HK-2 (cell line): ENCODE measurements around the gene TMEM178B.
"Not testable (repeated sequence)": the region's sequence is repeated elsewhere in the genome, so short reads cannot be mapped to it uniquely, and the experiment has no call there.

ENCODE experiments used
- DNase-seq: peaks from one replicate; pipeline ENCODE4 v3.0.0-alpha.2; 2018; ENCODE audit not compliant: unreplicated experiment

TMEM178B gene

DNA sequence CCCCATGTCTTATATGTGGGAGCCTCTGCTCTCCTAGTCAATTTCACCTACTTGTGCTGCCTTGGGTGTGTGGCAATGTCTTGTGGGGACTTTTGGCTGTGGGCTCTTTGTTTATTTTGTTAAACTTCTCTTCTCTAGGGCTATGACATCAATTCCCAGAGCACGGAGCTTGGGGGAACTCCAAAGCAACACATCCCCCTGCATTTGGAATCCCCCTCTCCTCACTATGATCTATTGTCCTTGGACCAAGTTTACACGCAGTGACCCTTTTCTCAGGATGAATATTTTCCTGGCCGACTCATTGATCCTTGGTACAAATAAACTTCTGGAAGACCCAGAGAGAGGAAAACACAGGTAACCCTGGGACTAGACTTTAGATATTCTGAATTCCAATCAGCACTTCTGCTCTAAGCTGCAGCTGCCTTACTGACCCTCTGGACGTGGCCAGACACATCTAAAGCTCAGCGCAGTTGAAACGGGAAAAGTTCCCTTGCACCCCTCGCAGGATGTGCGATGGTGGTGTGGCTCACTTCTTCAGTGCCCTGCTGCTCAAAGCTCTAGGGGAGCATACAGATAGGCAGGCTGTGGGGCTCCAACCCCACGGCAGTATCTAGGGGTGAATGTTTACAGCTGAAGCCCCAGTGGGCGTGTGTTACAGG is 110.8 kb downstream of the TMEM178B start:
- DNase-seq = no peak

DNA sequence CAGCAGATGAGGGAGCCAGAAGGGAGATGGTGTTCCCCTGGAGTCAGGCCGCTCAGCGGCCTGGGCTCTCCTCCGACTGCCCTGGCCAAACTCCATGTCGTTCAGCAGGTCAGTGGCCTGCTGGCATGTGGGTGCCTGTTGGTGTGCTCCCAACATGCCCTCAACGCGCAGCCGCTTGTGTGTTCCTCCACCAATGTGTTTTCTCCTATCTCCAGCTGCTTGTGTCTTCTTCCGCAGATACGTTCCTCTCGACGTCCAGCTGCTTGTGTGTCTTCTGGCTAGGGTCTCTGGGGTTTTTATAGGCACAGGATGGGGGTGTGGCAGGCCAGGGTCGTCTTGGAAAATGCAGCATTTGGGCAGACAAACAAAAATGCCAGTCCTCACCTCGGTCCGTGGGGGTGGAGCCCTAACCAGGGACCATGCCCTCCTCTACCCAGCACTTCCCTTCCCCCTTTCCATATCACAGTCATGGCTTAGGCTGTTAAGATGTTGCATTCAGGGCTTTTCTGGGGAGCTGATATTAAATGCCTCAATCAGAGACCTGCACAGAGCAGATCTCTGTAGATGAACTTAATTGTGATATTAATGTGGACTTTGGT is 111.6 kb downstream of the TMEM178B start:
- DNase-seq = no peak

DNA sequence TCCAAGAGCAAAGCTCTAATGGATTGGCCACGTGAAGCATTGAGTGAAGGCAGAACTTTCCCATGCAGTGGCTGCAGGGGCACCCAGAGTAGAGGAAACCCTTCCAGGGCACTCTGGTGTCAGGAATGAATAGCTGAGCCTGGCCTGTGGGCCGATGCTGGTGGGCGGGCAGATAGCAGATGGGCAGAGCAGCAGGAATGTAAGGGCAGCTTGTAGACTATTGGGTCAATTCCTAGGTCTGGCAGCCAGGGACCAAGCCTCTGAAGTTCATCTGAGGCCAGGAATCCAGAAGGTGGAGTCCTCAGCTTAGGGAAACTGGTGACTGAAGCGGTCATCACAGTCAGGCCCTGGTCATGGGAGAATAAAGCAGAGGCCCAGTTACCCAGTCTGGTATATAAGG is 115.4 kb downstream of the TMEM178B start:
- no peak for DNase-seq

DNA sequence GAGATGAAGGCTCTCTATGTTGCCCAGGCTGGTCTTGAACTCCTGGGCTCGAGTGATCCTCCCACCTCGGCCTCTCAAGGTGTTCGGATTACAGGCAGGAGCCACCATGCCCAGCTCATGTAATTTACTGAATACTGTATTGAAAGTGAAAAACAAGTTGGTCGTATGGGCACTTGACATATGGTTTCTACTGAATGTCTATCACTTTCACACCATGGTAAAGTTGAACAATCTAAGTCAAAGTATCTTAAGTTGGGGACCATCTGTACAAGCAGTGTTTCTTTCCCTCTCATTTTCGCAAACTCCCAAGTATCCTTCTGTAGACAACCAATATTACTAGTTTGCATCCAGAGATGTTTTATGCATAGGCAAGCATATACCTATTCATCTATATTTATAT is 116.6 kb downstream of the TMEM178B start:
- no peak for DNase-seq

DNA sequence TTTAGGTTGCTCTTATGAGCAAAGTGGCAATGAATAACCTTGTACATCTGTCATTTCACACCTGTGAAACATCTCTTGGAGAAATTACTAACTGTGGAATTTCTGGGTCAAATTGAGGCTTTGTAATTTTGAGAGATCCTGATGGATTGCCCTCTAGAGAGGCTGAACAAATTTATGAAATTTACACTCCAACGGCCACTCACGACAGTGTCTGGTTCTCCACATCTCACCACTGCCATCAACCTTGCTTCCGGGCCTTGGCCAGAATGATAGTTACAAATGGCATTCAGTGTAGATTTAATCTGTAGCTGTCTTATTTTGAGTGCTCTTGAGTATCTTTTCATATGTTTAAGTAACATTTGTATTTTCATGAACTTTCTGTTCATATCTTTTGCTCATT is 117.4 kb downstream of the TMEM178B start:
- no peak for DNase-seq

DNA sequence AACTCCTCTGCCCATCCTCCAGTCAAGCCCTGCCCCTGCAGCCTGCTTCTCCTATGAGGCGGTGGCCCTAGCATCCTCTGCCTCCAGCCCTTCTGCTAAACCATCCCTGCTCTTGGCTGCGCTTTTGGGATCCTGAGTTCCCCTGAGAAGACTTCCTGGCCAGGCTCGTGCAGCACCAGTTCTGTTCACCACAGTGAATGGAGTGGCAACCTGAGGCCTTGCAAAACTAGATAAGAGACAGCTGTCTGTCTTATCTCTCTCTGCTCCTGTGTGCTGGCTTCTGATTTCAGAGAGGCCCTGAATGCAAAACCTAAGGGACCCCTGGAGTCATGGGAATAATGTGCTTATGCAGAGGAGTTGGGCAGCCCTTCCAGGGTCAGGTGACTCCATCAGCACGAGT is 119.2 kb downstream of the TMEM178B start:
- DNase-seq = no peak

DNA sequence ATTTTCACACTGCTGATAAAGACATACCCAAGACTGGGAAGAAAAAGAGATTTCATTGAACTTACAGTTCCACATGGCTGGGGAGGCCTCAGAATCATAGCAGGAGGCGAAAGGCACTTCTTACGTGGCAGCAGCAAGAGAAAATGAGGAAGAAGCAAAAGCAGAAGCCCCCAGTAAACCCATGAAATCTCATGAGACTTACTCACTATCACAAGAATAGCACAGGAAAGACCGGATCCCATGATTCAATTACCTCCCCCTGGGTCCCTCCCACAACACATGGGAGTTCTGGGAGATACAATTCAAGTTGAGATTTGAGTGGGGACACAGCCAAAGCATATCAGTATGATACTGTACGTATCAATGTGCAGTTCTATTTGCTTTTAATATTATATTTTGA is 121.9 kb downstream of the TMEM178B start:
- DNase-seq = not testable (repeated sequence)

DNA sequence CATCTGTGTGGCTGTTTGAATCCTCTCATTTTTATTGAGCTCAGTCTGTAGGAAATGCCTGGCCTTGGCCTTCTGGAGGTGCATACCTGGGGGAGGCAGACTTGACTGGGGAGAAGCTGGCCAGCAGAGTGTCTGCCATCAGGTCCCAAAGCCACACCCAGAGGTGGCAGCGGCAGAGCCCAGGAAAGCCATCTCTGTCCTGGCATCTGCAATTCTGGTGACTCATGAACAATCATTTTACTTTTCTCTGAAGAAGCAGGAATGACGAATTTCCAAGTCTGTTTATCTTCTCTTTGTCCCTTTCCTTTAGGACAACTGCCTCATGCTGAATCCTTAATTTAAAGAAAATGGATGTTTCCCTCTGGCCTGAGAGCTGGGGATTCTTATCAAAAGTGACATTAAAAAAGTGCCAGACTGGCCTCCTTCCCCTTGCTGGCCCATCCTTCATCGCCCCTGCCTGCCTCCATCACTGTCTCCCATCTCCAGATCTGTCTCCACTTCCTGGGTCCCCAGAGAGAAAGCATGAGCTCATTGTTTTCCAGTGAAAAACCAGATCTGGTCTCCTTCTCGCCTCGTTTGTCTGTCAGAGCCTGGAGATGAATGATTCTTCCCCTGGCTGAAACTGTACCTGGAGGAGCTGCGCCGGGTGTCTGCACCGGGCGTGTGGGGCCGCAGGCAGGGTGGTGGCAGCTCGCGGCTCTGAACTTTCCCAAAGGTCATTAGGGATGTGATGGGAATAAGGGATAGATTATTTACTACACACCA is 124.5 kb downstream of the TMEM178B start:
- no peak for DNase-seq

DNA sequence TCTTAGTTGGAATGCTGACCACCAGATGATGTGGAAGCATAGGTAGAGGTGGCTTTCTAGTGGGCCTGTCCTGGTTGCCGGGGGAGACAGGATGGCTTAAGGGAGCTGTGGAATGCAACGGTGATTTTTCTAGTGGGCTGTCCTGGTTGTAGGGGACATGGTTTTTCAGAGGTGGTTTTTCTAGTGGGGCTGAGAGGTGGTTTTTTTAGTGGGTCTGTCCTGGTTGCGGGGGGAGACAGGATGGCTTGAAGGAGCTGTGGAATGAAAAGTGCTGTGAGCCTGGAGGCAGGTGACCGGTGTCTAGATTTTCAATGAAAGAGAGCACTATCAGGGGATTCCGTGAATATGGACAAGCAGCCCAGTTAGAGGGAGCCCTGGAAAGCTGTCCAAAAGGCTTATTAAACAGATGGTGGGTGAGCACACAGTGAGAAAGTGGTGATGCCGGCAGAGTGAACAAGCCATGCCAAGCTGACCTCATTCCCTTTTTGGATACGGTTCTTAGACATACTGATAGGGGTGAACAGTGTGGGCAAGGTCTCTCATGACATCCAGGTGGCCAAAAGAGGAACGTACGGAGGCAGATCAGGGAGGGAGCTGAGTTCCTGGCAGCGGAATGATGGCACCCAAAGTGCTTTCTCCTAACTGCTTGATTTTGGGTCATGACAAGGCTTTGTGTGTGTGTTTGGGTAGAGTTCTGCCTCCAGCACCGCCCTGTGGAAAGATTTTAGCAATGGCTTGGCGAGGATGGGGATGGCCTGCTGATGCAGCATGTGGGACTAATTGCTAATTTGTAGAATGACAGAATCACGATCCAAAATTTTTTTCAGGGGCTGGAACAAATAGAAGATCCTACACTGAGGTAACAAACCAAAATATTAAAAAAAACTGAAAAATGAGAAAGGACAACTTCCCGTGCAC is 126.6 kb downstream of the TMEM178B start:
- DNase-seq = no peak

DNA sequence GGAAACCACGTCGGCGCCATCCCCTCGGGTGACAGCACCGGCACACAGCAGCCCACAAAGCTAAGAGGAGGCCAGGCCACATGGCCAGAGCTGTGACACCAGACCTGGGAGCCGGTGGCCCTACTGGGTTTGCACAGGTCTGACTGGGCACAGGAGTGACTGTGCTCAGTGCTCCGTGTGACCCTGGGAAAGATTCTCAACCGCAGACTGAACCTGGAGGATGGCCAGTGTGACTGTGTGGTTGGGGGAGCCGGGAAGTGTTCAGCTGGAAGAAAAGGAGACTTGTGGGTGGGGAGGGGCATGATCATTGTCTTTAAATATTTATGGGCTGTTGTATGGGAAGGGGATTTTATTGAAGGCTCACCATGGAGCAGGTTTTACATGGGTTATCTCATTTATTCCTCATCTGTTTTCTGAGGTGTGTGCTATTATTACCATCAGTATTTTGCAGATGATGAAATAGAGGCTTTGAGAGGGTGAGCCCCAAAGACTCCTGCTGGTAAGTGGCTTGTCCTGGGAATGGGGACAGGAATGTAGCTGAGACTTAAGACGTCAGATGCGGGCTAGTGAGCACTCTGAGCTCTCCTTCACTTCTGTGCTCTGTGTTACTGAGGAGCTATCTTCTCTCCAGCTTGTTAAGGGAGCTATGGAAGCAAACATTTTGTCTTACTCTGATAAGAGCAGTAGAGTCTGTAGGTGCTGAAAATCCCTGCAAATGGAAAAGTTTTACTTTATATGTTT is 127.5 kb downstream of the TMEM178B start:
- no peak for DNase-seq

DNA sequence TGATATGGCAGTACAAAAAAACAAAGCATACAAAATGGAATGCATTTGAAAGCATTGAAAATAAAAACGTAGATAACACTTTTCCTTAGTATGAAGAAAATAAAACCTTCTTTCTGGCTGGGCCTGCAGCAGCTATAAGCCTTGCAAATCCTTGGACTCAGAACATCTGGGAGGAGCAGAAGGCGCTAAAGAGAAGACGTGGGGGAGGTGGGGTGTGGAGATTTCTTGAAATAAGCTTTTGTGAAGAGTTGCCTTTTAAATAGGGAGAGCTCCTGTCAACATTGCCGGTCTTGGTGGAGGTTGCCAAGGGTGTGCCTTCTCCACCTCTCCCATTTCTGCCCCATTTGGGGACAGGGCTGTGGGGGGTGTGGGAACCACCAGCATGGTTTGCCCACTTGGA is 128.7 kb downstream of the TMEM178B start:
- DNase-seq = no peak

DNA sequence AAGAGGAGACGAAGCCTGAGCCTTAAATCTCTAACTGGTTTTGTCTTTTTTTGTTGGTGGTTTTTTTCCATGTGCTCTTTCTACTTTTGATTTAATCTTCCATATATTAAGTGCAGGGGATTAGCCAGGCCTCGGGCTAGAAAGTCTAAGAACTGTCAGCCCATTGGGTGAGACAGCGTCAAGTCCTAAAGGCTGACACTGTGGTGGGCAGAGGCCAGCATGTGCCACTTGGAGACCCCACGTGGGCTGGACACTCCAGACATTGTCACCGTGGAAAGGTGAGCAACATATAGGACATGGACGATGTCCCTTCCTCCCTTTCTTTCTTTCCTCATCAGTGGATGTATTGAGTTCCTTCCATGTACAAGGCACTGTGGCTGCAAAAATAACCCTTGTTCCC is 129.3 kb downstream of the TMEM178B start:
- no peak for DNase-seq

DNA sequence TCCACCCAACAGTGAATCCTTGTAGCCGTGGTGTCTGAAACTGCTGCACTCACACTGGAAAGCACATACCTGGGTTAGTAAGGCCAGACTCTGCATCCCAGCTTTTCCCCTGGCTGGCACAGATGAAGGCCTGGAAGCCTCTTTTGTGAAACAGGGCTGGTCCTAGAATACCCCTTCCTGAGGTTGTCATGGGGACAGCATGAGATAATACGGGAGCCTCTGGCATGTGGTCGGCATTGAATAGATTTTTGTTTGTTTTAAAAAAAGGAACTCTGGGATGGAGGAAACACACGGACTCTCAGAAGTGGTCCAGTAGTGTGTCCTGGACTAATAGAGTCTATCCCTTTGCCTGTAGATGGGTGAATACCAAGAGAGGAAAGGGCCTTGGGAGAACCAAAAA is 129.7 kb downstream of the TMEM178B start:
- DNase-seq = no peak

DNA sequence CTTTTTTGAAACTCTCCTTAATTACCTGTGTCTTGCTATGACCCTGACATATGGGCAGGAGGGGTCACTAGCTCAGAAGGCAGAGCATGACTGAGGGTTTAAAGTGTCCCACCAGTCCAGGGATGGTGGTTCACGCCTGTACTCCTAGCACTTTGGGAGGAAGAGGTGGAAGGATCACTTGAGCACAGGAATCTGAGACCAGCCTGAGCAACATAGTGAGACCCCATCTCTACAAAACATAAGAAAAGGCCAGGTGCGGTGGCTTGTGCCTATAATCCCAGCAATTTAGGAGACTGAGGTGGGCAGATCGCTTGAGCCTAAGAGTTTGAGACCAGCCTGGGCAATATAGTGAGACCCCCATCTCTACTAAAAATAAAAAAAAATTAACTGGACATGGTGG is 133.8 kb downstream of the TMEM178B start:
- no peak for DNase-seq

DNA sequence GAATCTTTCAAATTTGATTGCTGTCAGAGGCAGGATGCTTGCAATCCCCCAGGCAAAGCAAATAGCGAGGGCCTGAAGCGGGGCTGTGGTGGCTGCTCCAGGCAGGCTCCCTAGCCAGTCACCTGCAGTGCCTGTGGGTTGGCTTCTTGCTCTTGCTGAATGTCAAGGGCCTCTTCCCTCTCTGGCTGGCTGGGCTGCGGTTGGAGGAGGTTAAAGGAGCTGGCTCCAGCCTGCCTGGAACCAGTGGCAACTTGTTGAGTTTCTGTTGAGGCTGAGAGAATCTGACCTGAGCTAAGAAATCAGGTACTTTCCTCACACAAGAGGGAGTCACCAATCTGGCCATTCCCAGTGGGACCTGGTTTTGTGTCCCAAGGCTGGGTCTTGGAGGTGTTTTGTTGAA is 134.7 kb downstream of the TMEM178B start:
- DNase-seq = no peak

DNA sequence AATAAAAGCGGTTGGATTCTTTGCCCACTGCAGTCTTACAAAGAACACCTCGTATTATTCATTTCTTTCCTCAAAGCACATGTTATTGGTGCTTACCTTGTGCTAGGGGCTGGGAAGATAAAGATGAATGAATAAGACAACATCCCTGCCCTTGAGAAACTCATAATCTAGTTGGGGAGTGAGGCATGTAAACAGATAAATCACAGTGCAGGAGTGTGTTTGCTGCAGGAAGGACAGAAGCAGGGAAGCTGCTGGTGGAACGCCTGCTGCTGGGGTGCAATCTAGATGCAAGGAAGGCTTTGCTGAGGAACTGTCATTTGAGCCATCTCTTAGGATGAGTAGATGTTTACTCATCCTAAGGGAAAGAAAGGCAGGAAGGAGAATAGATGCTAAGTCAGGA is 135.6 kb downstream of the TMEM178B start:
- DNase-seq = no peak

DNA sequence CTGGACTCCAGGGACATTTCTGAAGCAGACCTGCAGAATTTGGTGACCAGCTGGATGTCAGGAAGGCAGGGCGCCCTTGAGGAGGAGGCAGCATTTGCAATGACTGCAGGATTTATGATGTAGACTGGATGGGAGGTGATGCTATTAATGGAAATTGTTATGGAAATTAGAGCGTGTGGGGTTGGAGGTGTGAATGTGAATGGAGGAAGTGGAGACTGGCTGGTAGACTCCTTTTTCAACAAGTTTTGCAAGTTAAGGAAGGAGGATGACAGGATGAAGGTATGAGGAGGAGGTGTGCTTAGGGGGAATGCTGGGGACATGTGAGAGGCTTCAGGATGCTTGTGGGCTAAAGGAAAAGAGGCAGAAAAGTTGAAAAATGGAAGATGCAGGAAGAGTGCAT is 137.0 kb downstream of the TMEM178B start:
- DNase-seq = no peak

DNA sequence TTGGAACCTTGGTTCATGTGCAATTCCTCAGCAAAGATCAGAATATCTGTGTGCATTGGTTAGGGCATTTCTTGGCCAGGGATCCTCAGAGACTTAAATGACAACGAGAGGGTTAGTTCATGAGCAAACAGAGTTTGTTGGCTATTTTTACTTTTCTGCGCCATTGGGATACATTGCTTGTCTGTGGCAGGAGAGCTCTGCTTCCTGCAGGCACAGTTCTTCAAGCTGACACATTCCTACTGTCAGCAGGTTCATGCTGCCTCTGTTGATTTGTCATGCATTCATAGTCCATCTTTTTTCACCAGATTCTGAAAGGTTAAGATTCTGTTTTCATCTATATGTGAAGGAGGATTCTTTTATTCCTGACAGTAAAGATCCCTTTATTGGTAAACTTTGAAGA is 139.4 kb downstream of the TMEM178B start:
- no peak for DNase-seq

DNA sequence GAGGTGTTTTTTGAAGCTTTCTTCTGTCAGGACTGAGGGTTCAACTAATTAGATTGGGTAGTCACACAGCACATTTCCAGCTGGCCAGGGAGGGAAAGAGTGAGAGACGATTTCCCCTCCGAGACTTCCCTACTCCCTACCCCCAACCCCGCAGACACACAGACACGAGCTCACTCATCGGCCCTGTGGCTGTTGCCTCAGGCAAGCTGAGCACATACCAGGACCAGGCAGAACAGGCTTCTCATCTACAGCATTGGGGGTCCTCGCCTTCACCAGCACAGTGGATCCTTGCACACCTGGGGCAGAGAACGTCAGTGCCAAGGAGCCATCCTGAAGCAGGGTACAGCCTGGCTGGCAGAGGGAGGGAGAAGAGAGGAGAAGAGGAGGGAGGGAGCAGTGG is 144.1 kb downstream of the TMEM178B start:
- no peak for DNase-seq

DNA sequence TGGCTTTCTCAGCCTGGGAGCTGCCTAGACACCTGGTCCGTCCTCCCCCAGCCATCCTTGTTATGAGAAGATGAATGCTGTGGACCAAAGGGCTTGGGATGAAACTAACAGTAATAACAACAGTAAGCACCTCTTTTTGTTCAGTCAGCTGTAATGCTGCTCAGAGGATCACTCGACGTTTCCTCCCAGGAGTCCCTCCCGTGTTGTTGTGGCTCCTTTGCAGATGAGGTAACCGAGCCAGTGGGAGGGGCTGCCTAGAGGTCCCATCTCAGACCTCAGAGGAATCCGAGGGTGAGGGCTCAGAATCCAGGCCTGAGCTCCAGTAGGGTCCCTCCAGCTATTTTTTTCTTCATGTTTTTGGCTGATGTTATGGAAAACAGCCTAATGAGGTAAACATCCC is 145.1 kb downstream of the TMEM178B start:
- DNase-seq = no peak

DNA sequence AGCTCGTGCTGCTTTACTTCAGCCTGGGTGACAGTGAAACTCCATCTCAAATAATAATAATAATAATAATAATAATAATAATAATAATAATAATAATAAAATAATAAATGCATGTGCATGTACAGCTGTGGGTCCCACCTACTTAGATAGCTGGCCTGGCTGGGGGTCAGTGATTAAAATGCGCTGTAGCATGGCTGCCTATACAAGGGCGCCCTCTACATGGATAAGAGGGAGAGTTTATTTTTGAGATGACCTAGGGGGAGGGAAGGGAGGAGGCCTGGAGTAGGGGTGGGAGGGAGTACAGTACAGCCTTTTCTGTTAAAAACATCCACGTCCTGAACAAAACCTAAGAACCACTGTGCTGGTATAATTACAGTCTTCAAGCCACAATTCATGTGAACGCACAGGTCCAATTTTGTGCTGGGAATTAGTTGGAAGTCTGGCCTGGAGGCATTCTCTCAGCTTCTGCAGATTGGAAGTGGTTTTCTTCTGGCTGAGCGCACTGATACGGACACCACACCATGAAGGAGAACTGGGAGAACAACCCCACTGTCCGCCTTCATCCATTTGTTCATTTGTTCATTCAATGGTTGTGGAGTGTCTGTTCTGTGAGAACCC is 146.5 kb downstream of the TMEM178B start:
- no peak for DNase-seq
